Osteocyte (in vitro differentiated cells): Measurements from ENCODE around the gene UBE2F. TPM values are rescaled to one million over a fixed set of nuclear protein-coding genes. Genes with fewer than 3 reads are reported as not detected.

Experiments
- DNase-seq: peaks from one replicate; pipeline ENCODE4 v3.0.0; 2021; ENCODE audit warnings: mixed read lengths; ENCODE audit not compliant: unreplicated experiment; ENCODE audit errors: extremely low spot score
- H3K27ac Mint-ChIP-seq: one replicate; pipeline ENCODE4 v1.8.0; 2021; ENCODE audit warnings: mild to moderate bottlenecking, mixed read lengths; ENCODE audit not compliant: unreplicated experiment
- H3K27me3 Mint-ChIP-seq: one replicate; pipeline ENCODE4 v1.8.0; 2021; ENCODE audit warnings: mixed read lengths; ENCODE audit not compliant: unreplicated experiment
- H3K36me3 Mint-ChIP-seq: one replicate; pipeline ENCODE4 v1.8.0; 2021; ENCODE audit warnings: mixed read lengths; ENCODE audit not compliant: unreplicated experiment
- H3K4me1 Mint-ChIP-seq: one replicate; pipeline ENCODE4 v1.8.0; 2021; ENCODE audit warnings: mixed read lengths; ENCODE audit not compliant: unreplicated experiment
- H3K4me3 Mint-ChIP-seq: one replicate; pipeline ENCODE4 v1.8.0; 2021; ENCODE audit warnings: mild to moderate bottlenecking, moderate library complexity, mixed read lengths; ENCODE audit not compliant: unreplicated experiment
- H3K9me3 Mint-ChIP-seq: one replicate; pipeline ENCODE4 v1.8.0; 2021; ENCODE audit warnings: mixed read lengths; ENCODE audit not compliant: unreplicated experiment
- total RNA-seq: library from RNA; stranded (reverse); gene quantifications from 2 replicates; pipeline ENCODE4 v1.2.1, GENCODE V29; 2021
- TF ChIP-seq, protein P1 (sequence below): fragments of 200-600 bp; sonication (generic); IDR thresholded peaks from 2 replicates; pipeline ENCODE4 v1.5.0; 2021; ENCODE audit warnings: antibody characterized with exemption, mild to moderate bottlenecking, moderate library complexity

Gene UBE2F
- total RNA-seq, 1 donor from 2014 or later = 54.3 TPM

DNA sequence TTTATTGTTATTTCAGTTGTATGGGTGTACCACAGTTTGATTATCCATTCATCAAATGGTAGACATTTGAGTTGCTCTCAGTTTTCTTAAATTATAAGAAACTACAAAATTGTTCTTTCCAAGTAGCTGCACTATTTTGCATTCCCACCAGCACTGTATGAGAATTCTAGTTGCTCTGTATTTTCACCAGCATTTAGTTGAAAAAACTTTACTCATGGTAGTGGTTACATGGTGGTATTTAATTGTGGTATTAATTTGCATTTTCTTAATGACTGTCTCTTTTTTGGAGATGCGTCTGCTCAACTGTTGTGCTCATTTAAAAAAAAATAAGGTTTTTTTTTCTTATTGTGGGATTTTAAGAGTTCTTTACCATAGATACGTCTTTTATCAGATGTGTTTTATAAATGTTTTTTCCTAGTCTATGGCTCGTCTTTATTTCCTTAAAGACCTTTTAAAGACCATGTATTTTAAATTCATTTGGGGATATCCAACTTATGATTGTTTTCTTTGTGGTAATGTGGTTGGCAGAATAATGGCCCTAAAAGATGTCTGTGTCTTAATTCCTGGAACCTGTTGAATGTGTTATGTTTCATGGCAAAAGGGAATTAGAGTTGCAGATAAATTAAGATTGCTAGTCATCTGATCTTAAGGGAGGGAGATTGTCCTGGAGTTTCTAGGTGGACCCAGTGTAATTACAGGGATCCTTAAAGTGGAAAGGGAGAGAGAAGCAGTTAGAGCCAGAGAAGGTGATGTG lies 37.4 kb downstream of the UBE2F start:
- Mint-ChIP-seq H3K9me3 (no peaks in the 10 kb centered on the region), H3K27me3 (no peaks in the 10 kb centered on the region), H3K4me3 (no peak overlapping the region), H3K36me3 (peaks cover 42% of the 10 kb centered on the region), H3K27ac (no peak overlapping the region), H3K4me1 (peaks cover 3% of the 10 kb centered on the region)
- DNase-seq = no peak
- TF ChIP-seq, protein P1, sequence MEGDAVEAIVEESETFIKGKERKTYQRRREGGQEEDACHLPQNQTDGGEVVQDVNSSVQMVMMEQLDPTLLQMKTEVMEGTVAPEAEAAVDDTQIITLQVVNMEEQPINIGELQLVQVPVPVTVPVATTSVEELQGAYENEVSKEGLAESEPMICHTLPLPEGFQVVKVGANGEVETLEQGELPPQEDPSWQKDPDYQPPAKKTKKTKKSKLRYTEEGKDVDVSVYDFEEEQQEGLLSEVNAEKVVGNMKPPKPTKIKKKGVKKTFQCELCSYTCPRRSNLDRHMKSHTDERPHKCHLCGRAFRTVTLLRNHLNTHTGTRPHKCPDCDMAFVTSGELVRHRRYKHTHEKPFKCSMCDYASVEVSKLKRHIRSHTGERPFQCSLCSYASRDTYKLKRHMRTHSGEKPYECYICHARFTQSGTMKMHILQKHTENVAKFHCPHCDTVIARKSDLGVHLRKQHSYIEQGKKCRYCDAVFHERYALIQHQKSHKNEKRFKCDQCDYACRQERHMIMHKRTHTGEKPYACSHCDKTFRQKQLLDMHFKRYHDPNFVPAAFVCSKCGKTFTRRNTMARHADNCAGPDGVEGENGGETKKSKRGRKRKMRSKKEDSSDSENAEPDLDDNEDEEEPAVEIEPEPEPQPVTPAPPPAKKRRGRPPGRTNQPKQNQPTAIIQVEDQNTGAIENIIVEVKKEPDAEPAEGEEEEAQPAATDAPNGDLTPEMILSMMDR = no peak

DNA sequence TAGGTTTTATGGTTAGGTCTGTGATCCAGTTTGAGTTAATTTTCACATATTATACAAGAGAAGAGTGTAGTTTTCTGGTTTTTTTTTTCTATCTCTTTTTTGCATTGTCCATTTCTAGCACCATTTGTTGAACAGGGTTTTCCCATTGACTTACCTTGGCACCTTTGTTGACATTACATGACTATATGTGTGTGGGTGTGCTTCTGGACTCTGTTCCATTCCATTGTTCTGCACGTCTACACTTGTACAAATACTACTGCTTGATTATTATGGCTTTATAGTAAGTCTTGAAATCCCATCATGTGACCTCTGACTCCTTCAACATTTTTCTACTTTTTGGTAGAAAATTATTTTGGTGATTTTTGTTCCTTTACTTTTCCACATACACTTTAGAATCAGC lies 38.7 kb downstream of the UBE2F start:
- Mint-ChIP-seq H3K4me1 (peaks cover 6% of the 10 kb centered on the region), H3K36me3 (peaks cover 31% of the 10 kb centered on the region), H3K27ac (no peak overlapping the region), H3K27me3 (no peaks in the 10 kb centered on the region), H3K4me3 (no peak overlapping the region), H3K9me3 (no peaks in the 10 kb centered on the region)
- no peak for DNase-seq
- TF ChIP-seq, protein P1 = no peak

DNA sequence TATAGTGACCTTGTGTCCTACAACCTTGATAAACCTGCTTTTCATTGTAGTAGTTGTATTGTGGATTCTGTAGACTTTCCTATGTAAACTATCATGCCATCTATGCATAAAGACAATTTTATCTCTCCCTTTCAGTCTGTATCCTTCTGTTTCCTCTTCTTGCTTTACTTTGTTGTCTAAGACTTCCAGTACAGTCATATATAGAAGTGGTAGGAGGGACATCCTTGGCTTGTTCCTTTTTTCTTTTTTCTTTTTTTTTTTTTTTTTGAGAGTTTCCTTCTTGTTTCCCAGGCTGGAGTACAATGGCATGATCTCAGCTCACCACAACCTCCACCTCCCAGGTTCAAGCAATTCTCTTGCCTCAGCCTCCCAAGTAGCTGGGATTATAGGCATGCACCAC lies 39.7 kb downstream of the UBE2F start:
- Mint-ChIP-seq H3K27me3 (no peaks in the 10 kb centered on the region), H3K9me3 (no peaks in the 10 kb centered on the region), H3K36me3 (peaks cover 37% of the 10 kb centered on the region), H3K4me3 (no peak overlapping the region), H3K27ac (no peak overlapping the region), H3K4me1 (peaks cover 6% of the 10 kb centered on the region)
- TF ChIP-seq, protein P1 = no peak
- no peak for DNase-seq

DNA sequence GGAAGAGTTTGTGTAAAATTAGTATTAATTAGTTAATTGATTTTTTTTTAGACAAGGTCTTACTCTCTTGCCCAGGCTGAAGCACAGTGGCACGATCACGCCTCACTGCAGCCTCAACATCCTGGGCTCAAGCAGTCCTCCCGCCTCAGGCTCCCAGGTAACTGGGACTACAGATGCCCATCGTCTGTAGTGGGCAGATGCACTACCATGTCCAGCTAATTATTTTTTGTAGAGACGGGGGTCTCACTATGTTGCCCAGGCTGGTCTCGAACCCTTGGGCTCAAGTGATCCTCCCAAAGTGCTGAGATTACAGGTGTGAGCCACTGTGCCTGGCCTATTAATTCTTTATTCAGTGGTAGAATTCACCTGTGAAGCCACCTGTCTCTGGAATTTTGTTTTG lies 41.1 kb downstream of the UBE2F start:
- Mint-ChIP-seq H3K4me3 (no peak overlapping the region), H3K27me3 (no peaks in the 10 kb centered on the region), H3K4me1 (peaks cover 6% of the 10 kb centered on the region), H3K36me3 (peaks cover 42% of the 10 kb centered on the region), H3K9me3 (no peaks in the 10 kb centered on the region), H3K27ac (no peak overlapping the region)
- no peak for DNase-seq
- TF ChIP-seq, protein P1 = no peak

DNA sequence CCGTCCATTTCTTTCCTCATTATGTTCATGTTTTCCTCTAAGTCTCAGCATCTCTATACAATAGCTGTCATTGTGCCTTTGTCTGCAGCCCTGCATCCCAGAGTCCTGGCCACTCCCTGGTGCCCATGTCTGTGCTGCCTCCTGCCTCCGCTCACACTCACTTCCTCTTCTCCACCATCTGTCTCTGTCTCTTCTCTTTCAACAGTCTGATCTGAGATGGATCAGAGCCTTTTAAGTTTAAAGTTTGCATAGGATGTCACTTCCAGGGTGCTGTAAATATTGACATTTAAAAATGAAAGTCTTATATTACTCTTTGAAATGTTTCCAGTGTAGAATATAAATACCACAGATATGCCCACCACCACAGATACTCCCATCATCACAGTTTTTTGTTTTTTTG lies 42.7 kb downstream of the UBE2F start:
- TF ChIP-seq, protein P1 = no peak
- no peak for DNase-seq
- H3K4me3 Mint-ChIP-seq = no peak overlapping the region
- peaks cover 6% of the 10 kb centered on the region for H3K4me1 Mint-ChIP-seq
- no peaks in the 10 kb centered on the region for H3K27me3 Mint-ChIP-seq
- no peaks in the 10 kb centered on the region for H3K9me3 Mint-ChIP-seq
- H3K36me3 Mint-ChIP-seq = peaks cover 32% of the 10 kb centered on the region
- H3K27ac Mint-ChIP-seq = no peak overlapping the region
